Duodenal mucosa (tissue), 2 donors: ENCODE results near the gene LHX1.

Source experiments
- H3K27ac ChIP-seq: one replicate; pipeline ENCODE4 v1.7.0; 2013; ENCODE audit warnings: low read depth, low read length
- H3K27me3 ChIP-seq, 2 donors: one replicate each; pipeline ENCODE4 v1.7.0; 2013; ENCODE audit warnings: low read length in 2 of 2, control low read depth in 1 of 2; ENCODE audit not compliant: insufficient read depth in 2 of 2, control insufficient read depth in 1 of 2
- H3K36me3 ChIP-seq, 2 donors: one replicate each; pipeline ENCODE4 v1.7.0; 2013; ENCODE audit warnings: low read length in 2 of 2, control low read depth in 1 of 2; ENCODE audit not compliant: insufficient read depth in 2 of 2, control insufficient read depth in 1 of 2
- H3K4me1 ChIP-seq, 2 donors: one replicate each; pipeline ENCODE4 v1.7.0; 2013; ENCODE audit warnings: low read length in 2 of 2, control low read depth in 1 of 2; ENCODE audit not compliant: insufficient read depth in 2 of 2, control insufficient read depth in 1 of 2
- H3K4me3 ChIP-seq, 2 donors: one replicate each; pipeline ENCODE4 v1.7.0; 2013; ENCODE audit warnings: low read length in 2 of 2, low read depth in 1 of 2
- H3K9ac ChIP-seq, 2 donors: one replicate each; pipeline ENCODE4 v1.7.0; 2013; ENCODE audit warnings: low read length in 2 of 2, low read depth in 1 of 2
- H3K9me3 ChIP-seq, 2 donors: one replicate each; pipeline ENCODE4 v1.7.0; 2013; ENCODE audit warnings: low read length in 2 of 2, control low read depth in 1 of 2; ENCODE audit not compliant: control insufficient read depth in 1 of 2

Gene LHX1

GRCh38 chr17:36939052-36939801, 2.0 kb downstream of the LHX1 start:
- Histone ChIP-seq H3K36me3 (no peaks in the 10 kb centered on the region), H3K27ac (no peak overlapping the region), H3K9me3 (no peaks in the 10 kb centered on the region), H3K27me3 (peaks cover 96 to 99% of the 10 kb centered on the region in 2 donors), H3K4me1 (peaks cover 19 to 46% of the 10 kb centered on the region in 2 donors), H3K4me3 (no peak overlapping the region), H3K9ac (no peak overlapping the region)

- H3K27ac ChIP-seq: no peak overlapping the region
- H3K27me3 ChIP-seq: peaks cover 96 to 98% of the 10 kb centered on the region in 2 donors
- H3K4me1 ChIP-seq: peaks cover 17 to 40% of the 10 kb centered on the region in 2 donors
- H3K9ac ChIP-seq: no peak overlapping the region
- no peaks in the 10 kb centered on the region for H3K9me3 ChIP-seq
- H3K36me3 ChIP-seq: no peaks in the 10 kb centered on the region
- H3K4me3 ChIP-seq: no peak overlapping the region
Measured at GRCh38 chr17:36939802-36940312, 2.6 kb downstream of the LHX1 start.

- H3K9me3 ChIP-seq: no peaks in the 10 kb centered on the region
- no peak overlapping the region for H3K4me3 ChIP-seq
- no peak overlapping the region for H3K27ac ChIP-seq
- peaks cover 10 to 33% of the 10 kb centered on the region in 2 donors for H3K4me1 ChIP-seq
- H3K27me3 ChIP-seq: peaks cover 96 to 98% of the 10 kb centered on the region in 2 donors
- H3K9ac ChIP-seq: no peak overlapping the region
- H3K36me3 ChIP-seq: no peaks in the 10 kb centered on the region
Measured at GRCh38 chr17:36940313-36941264, 3.3 kb downstream of the LHX1 start.

GRCh38 chr17:36941265-36942010, 4.2 kb downstream of the LHX1 start:
- Histone ChIP-seq H3K4me1 (peaks cover 6 to 24% of the 10 kb centered on the region in 2 donors), H3K36me3 (no peaks in the 10 kb centered on the region), H3K9ac (no peak overlapping the region), H3K27ac (no peak overlapping the region), H3K4me3 (no peak overlapping the region), H3K9me3 (no peaks in the 10 kb centered on the region), H3K27me3 (peaks cover 96 to 98% of the 10 kb centered on the region in 2 donors)

GRCh38 chr17:36942019-36942599, 4.8 kb downstream of the LHX1 start:
- no peak overlapping the region for H3K4me3 ChIP-seq

GRCh38 chr17:36942631-36943125, 5.4 kb downstream of the LHX1 start:
- Histone ChIP-seq H3K27me3 (peaks cover 98 to 99% of the 10 kb centered on the region in 2 donors), H3K9ac (no peak overlapping the region), H3K36me3 (no peaks in the 10 kb centered on the region), H3K9me3 (no peaks in the 10 kb centered on the region), H3K27ac (no peak overlapping the region), H3K4me3 (no peak overlapping the region), H3K4me1 (peaks cover under 1 to 13% of the 10 kb centered on the region in 2 donors)

More at GRCh38 chr17:36942019-36942599, 4.8 kb downstream of the LHX1 start:
- peaks cover 98 to 99% of the 10 kb centered on the region in 2 donors for H3K27me3 ChIP-seq
- no peak overlapping the region for H3K27ac ChIP-seq
- no peak overlapping the region for H3K9ac ChIP-seq
- peaks cover 5 to 19% of the 10 kb centered on the region in 2 donors for H3K4me1 ChIP-seq
- H3K36me3 ChIP-seq: no peaks in the 10 kb centered on the region
- no peaks in the 10 kb centered on the region for H3K9me3 ChIP-seq

- H3K9me3 ChIP-seq: no peaks in the 10 kb centered on the region
- H3K4me3 ChIP-seq: no peak overlapping the region
- peaks cover 6 to 12% of the 10 kb centered on the region in 2 donors for H3K4me1 ChIP-seq
- H3K27ac ChIP-seq: no peak overlapping the region
- H3K9ac ChIP-seq: no peak overlapping the region
- peaks cover 93 to 95% of the 10 kb centered on the region in 2 donors for H3K27me3 ChIP-seq
- H3K36me3 ChIP-seq: no peaks in the 10 kb centered on the region
Measured at GRCh38 chr17:36943250-36944191, 6.2 kb downstream of the LHX1 start.

- Histone ChIP-seq H3K9me3 (no peaks in the 10 kb centered on the region), H3K27ac (no peak overlapping the region), H3K9ac (no peak overlapping the region), H3K27me3 (peaks cover 82 to 85% of the 10 kb centered on the region in 2 donors), H3K4me1 (peaks cover 8% of the 10 kb centered on the region in 2 donors), H3K4me3 (no peak overlapping the region), H3K36me3 (no peaks in the 10 kb centered on the region)
Measured at GRCh38 chr17:36944553-36944952, 7.3 kb downstream of the LHX1 start.
